Prostate gland (tissue), 2 donors: ENCODE measurements around the gene SPRY2. TPM values are rescaled to one million over a fixed set of nuclear protein-coding genes. Genes with fewer than 3 reads are reported as not detected.
A peak's percentile ranks its signal among the peaks of the same experiment; 100 is the strongest.

Experiments used
- DNase-seq: peaks from one replicate; pipeline ENCODE4 v3.0.0-alpha.2; 2019; ENCODE audit warnings: low spot score
- H3K27ac ChIP-seq, 2 donors: fragments of 200-600 bp; sonication (generic); 2 replicates each; pipeline ENCODE4 v1.5.1; 2017 to 2019
- H3K27me3 ChIP-seq: fragments of 200-600 bp; sonication (generic); replicated peaks from 2 replicates; pipeline ENCODE4 v1.5.1; 2019; ENCODE audit not compliant: insufficient read depth
- H3K36me3 ChIP-seq, 2 donors: fragments of 200-600 bp; sonication (generic); 1 replicate in 1 of 2; 2 replicates in 1 of 2; pipeline versions ENCODE4 v1.5.1 to v1.8.1; 2017 to 2019
- H3K4me1 ChIP-seq: fragments of 200-600 bp; sonication (generic); replicated peaks from 2 replicates; pipeline ENCODE4 v1.5.1; 2019
- H3K4me3 ChIP-seq, 2 donors: fragments of 200-600 bp; sonication (generic); 2 replicates each; pipeline ENCODE4 v1.5.1; 2017 to 2019
- H3K9me3 ChIP-seq: fragments of 200-600 bp; sonication (generic); 2 replicates; pipeline ENCODE4 v1.5.1; 2017
- POLR2A ChIP-seq: fragments of 450-650 bp; IDR thresholded peaks from one replicate; pipeline ENCODE4 v1.6.1; 2016; ENCODE audit warnings: antibody characterized with exemption, mild to moderate bottlenecking
- POLR2AphosphoS5 ChIP-seq: sonication (generic); formaldehyde crosslinking; IDR thresholded peaks from one replicate; pipeline ENCODE4 v1.6.1; 2017; ENCODE audit warnings: antibody characterized with exemption
- WGBS: methylation state at CpG from one replicate; pipeline ENCODE4 v1.1.5; 2018; 5-methylcytosine and 5-hydroxymethylcytosine counted together
- intact Hi-C: fragments of 100-400 bp; cut with DNase I; formaldehyde crosslinking; loops from one replicate; pipeline ENCODE4 v1.14.2; 2022
- total RNA-seq, 2 donors: library from RNA; depleted of rRNA; stranded (reverse); fragments of >200 nt; gene quantifications; one replicate each; pipeline ENCODE4 v1.1.0, GENCODE V29; 2016
- TF ChIP-seq, protein P1 (sequence below), 4 experiments: fragments of 200-600 bp in 2 of 4; fragments of 450-650 bp in 2 of 4; sonication (generic) in 2 of 4; IDR thresholded peaks; 1 replicate in 3 of 4; 2 replicates in 1 of 4; pipeline ENCODE4 v1.5.1; 2016 to 2019; ENCODE audit warnings: antibody characterized with exemption in 4 of 4, mild to moderate bottlenecking in 2 of 4, moderate library complexity in 2 of 4

Gene SPRY2
- total RNA-seq, 2 donors from 2014 or later, result 21.5 to 31.3 TPM

DNA sequence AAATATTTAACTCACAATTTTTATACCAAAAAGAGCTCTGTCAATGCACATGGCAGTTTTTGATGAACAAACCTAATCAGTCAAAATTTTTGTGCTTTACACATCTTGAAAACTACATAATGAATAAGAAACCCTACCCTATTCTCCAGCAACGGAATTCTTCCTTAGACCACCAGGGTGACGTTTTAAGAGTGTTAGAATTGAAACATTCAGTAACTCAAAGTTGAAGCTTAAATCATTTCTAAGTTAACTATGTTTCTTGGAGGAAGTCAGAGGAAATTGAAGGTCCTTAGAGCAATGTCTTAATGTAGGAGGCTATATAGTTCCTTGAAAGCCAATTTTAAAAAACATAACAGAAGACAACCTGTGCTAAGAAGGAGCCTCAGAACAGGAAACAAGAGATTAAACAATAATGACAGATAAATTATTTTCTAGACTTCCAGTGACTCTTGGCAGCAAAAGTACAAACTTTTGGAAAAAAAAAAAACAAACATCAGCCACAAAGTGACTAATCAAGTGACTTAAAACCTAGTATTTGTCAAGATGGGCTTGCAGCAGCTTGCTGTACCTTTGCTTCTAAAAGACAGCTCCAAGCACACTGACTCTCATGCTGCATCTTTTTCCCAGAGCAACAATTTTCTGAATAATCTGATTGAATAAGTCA, 6.2 kb downstream of the SPRY2 start:
- intact Hi-C loops, result no loop called here
- no peaks in the 10 kb centered on the region for H3K4me1 ChIP-seq
- WGBS, result 37% methylated on average over 2 of the region's 2 CpGs
- TF ChIP-seq POLR2A, result no peak
- TF ChIP-seq, protein P1, sequence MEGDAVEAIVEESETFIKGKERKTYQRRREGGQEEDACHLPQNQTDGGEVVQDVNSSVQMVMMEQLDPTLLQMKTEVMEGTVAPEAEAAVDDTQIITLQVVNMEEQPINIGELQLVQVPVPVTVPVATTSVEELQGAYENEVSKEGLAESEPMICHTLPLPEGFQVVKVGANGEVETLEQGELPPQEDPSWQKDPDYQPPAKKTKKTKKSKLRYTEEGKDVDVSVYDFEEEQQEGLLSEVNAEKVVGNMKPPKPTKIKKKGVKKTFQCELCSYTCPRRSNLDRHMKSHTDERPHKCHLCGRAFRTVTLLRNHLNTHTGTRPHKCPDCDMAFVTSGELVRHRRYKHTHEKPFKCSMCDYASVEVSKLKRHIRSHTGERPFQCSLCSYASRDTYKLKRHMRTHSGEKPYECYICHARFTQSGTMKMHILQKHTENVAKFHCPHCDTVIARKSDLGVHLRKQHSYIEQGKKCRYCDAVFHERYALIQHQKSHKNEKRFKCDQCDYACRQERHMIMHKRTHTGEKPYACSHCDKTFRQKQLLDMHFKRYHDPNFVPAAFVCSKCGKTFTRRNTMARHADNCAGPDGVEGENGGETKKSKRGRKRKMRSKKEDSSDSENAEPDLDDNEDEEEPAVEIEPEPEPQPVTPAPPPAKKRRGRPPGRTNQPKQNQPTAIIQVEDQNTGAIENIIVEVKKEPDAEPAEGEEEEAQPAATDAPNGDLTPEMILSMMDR (IDR thresholded peaks at IDR 0.05), result peak in 1 of 4 experiments; percentile 5
- H3K4me3 ChIP-seq, result no peak overlapping the region
- no peak for DNase-seq
- no peaks in the 10 kb centered on the region for H3K36me3 ChIP-seq
- H3K27me3 ChIP-seq, result no peaks in the 10 kb centered on the region
- no peak overlapping the region for H3K27ac ChIP-seq
- H3K9me3 ChIP-seq, result no peaks in the 10 kb centered on the region

DNA sequence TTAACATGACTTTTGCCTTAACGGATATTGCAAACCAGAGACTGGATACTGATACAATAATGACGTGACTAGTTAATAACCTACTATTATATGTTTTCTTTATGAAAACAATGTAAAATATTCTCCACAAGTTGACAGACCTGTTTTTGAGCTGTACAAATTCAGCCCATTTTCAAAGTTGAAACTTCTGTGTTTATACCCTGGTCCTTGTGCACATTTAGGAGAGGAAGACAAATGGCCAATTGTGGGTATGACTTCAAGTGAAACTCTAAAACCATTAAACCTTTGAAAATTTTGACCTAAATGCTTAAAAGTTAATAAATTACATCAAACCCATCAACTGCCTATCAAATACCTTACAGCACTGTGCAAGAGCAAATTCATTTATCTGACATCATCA, 8.9 kb downstream of the SPRY2 start:
- no peak overlapping the region for H3K4me3 ChIP-seq
- H3K27ac ChIP-seq, result no peak overlapping the region
- no peaks in the 10 kb centered on the region for H3K4me1 ChIP-seq
- TF ChIP-seq, protein P1 (IDR thresholded peaks at IDR 0.05), result no peak
- TF ChIP-seq POLR2A (no peak), POLR2AphosphoS5 (no peak)
- H3K36me3 ChIP-seq, result no peaks in the 10 kb centered on the region
- no peaks in the 10 kb centered on the region for H3K27me3 ChIP-seq
- no peaks in the 10 kb centered on the region for H3K9me3 ChIP-seq
- WGBS, result 63% methylated on average over 2 of the region's 2 CpGs
- no peak for DNase-seq
- intact Hi-C loops, result no loop called here

DNA sequence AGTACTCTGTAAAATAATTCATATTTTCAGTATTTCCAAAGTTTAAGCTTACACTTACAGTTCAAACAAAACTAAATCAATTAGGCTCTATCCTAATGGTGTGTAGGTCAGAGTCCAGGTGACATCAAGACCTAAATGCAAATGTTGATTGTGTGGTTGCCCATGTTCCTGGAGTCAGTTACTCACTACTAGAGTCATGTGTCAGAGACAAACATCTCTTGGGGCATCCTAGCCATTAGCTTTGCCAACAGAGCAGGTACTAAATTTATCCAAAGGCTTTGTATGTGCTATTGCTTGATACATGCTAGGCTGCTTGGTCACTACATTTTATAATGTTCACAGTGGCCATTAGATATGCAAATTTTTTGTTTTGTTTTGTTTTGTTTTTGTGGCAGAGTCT, 11.7 kb downstream of the SPRY2 start:
- intact Hi-C loops, result no loop called here
- TF ChIP-seq POLR2AphosphoS5, result no peak
- TF ChIP-seq, protein P1 (IDR thresholded peaks at IDR 0.05), result no peak
- no peak for TF ChIP-seq POLR2A
- Histone ChIP-seq H3K4me1 (no peaks in the 10 kb centered on the region), H3K4me3 (no peak overlapping the region), H3K9me3 (no peaks in the 10 kb centered on the region), H3K27me3 (no peaks in the 10 kb centered on the region), H3K36me3 (no peaks in the 10 kb centered on the region), H3K27ac (no peak overlapping the region)
- DNase-seq, result no peak

DNA sequence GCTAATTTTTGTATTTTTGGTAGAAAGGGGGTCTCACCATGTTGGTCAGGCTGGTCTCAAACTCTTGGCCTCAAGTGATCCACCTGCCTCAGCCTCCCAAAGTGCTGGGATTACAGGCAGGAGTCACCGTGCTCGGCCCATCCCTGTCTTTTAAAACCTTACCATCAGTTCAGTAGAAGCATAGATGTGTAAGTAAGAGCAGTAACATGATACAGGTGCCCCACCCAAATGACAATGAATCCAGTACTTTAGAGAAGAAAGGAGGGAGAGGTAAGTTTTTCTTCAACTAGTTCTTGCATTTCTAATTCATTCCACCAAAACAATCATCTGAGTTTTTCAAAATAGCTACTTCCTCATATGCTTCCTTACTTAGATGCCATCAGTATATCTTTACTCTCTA, 21.9 kb downstream of the SPRY2 start:
- intact Hi-C loops, result no loop called here
- TF ChIP-seq, protein P1 (IDR thresholded peaks at IDR 0.05), result no peak
- TF ChIP-seq POLR2AphosphoS5 (no peak), POLR2A (no peak)
- Histone ChIP-seq H3K36me3 (no peaks in the 10 kb centered on the region), H3K9me3 (no peaks in the 10 kb centered on the region), H3K27me3 (no peaks in the 10 kb centered on the region), H3K4me1 (no peaks in the 10 kb centered on the region), H3K27ac (no peak overlapping the region), H3K4me3 (no peak overlapping the region)
- WGBS, result 97% methylated on average over 2 of the region's 2 CpGs
- no peak for DNase-seq
